ENCODE data around the gene PCDHA6. TPM values are rescaled to one million over a fixed set of nuclear protein-coding genes. Genes with fewer than 3 reads are reported as not detected.
"Not testable (repeated sequence)": the region's sequence is repeated elsewhere in the genome, so short reads cannot be mapped to it uniquely, and the experiment has no call there.

PCDHA6 gene
- total and polyA plus RNA-seq, 7 donors = not detected

DNA sequence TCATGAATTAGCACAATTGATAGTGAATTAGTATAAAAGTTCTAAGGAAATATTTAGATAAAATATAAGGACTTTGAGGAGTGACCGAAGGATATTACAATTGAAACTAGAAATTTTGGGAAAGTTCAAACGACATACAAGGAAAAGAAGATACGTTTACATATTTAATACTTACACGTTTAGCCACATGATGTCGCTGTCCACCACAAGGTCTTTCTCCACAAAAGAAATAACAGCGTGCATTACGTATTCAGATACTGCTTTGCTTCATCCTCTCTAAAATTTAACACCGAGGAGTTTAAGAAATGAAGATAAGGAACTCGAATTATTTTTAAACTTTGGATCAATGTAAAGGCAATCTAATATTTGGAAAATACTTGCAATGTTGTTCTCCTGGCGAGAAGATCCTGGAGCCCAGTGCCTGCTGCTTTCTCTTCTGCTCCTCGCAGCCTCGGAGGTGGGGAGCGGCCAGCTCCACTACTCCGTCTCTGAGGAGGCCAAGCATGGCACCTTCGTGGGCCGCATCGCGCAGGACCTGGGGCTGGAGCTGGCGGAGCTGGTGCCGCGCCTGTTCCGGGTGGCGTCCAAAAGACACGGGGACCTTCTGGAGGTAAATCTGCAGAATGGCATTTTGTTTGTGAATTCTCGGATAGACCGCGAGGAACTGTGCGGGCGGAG, 26.8 kb upstream of the PCDHA6 start, which contains the start of gene PCDHA3:
Gene PCDHA3, plus strand, starts transcription at position 242 of the 678 bp plus-strand sequence.
- H3K4me1 ChIP-seq = no peaks in the 10 kb centered on the region
- ATAC-seq (no peak), DNase-seq (no peak)
- H3K4me3 ChIP-seq = peak within 1 kb of the TSS; percentile 35
- 9 to 16% (median 14%) methylated on average over 29 of the region's 29 CpGs for WGBS, 3 donors
- intact Hi-C loops (cut with DNase I) = no loop called here
- H3K9me3 ChIP-seq = peaks cover 2% of the 10 kb centered on the region
- H3K36me3 ChIP-seq (ENCODE audit: insufficient read depth in 1 of 2, low read depth in 1 of 2) = no peaks in the 10 kb centered on the region
- TF ChIP-seq, protein P1, sequence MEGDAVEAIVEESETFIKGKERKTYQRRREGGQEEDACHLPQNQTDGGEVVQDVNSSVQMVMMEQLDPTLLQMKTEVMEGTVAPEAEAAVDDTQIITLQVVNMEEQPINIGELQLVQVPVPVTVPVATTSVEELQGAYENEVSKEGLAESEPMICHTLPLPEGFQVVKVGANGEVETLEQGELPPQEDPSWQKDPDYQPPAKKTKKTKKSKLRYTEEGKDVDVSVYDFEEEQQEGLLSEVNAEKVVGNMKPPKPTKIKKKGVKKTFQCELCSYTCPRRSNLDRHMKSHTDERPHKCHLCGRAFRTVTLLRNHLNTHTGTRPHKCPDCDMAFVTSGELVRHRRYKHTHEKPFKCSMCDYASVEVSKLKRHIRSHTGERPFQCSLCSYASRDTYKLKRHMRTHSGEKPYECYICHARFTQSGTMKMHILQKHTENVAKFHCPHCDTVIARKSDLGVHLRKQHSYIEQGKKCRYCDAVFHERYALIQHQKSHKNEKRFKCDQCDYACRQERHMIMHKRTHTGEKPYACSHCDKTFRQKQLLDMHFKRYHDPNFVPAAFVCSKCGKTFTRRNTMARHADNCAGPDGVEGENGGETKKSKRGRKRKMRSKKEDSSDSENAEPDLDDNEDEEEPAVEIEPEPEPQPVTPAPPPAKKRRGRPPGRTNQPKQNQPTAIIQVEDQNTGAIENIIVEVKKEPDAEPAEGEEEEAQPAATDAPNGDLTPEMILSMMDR (IDR thresholded peaks at IDR 0.05) = peak; percentile 21
- H3K27me3 ChIP-seq (ENCODE audit: insufficient read depth in 3 of 3, low read length in 2 of 3) = peaks cover 0 to 14% (median 0%) of the 10 kb centered on the region in 3 donors
- H3K27ac ChIP-seq = no peak within 1 kb of the TSS

DNA sequence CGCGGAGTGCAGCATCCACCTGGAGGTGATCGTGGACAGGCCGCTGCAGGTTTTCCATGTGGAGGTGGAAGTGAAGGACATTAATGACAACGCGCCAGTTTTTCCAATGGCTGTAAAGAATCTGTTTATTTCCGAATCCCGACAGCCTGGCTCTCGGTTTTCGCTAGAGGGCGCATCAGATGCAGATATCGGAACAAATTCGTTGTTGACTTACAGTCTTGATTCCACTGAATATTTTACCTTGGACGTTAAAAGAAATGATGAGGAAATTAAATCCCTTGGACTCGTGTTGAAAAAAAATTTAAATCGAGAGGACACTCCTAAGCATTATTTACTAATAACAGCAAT, 26.3 kb upstream of the PCDHA6 start:
- H3K27me3 ChIP-seq (ENCODE audit: insufficient read depth in 3 of 3, low read length in 2 of 3) = peaks cover 0 to 11% (median 0%) of the 10 kb centered on the region in 3 donors
- TF ChIP-seq, protein P1 (IDR thresholded peaks at IDR 0.05) = no peak
- H3K27ac ChIP-seq = no peak overlapping the region
- no peaks in the 10 kb centered on the region for H3K9me3 ChIP-seq
- 10 to 13% (median 12%) methylated on average over 16 of the region's 16 CpGs for WGBS, 3 donors
- H3K36me3 ChIP-seq (ENCODE audit: insufficient read depth in 1 of 2, low read depth in 1 of 2) = no peaks in the 10 kb centered on the region
- DNase-seq = no peak
- H3K4me3 ChIP-seq = peak overlapping the region; percentile 35
- no peak for ATAC-seq
- intact Hi-C loops (cut with DNase I) = no loop called here
- H3K4me1 ChIP-seq = no peaks in the 10 kb centered on the region

DNA sequence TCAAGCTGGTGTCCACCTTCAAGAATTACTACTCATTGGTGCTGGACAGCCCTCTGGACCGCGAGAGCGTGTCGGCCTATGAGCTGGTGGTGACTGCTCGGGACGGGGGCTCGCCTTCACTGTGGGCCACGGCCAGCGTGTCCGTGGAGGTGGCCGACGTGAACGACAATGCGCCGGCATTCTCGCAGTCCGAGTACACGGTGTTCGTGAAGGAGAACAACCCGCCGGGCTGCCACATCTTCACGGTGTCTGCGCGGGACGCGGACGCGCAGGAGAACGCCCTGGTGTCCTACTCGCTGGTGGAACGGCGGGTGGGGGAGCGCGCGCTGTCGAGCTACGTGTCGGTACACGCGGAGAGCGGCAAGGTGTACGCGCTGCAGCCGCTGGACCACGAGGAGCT, 25.4 kb upstream of the PCDHA6 start:
- ATAC-seq; H3K36me3 ChIP-seq (ENCODE audit: insufficient read depth in 1 of 2, low read depth in 1 of 2); H3K4me3 ChIP-seq; H3K27me3 ChIP-seq (ENCODE audit: insufficient read depth in 3 of 3, low read length in 2 of 3); H3K27ac ChIP-seq; intact Hi-C loops (cut with DNase I); DNase-seq; H3K4me1 ChIP-seq; H3K9me3 ChIP-seq: not testable (repeated sequence)
- WGBS, 3 donors = 39 to 49% (median 39%) methylated on average over 45 of the region's 45 CpGs

DNA sequence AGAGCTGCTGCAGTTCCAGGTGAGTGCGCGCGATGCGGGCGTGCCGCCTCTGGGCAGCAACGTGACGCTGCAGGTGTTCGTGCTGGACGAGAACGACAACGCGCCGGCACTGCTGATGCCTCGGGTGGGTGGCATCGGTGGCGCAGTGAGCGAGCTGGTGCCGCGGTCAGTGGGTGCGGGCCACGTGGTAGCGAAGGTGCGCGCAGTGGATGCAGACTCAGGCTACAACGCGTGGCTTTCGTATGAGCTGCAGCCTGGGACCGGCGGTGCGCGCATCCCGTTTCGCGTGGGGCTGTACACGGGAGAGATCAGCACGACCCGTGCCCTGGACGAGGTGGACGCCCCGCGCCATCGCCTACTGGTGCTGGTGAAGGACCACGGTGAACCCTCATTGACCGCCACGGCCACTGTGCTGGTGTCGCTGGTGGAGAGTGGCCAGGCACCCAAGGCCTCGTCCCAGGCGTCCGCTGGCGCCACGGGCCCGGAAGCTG, 24.9 kb upstream of the PCDHA6 start:
- no peaks in the 10 kb centered on the region for H3K9me3 ChIP-seq
- ATAC-seq = no peak
- TF ChIP-seq, protein P1 (IDR thresholded peaks at IDR 0.05) = no peak
- H3K36me3 ChIP-seq (ENCODE audit: insufficient read depth in 1 of 2, low read depth in 1 of 2) = no peaks in the 10 kb centered on the region
- intact Hi-C loops (cut with DNase I) = no loop called here
- WGBS, 3 donors = 33 to 45% (median 36%) methylated on average over 50 to 53 of the region's 53 CpGs
- no peak for DNase-seq
- no peak overlapping the region for H3K27ac ChIP-seq
- peaks cover 0 to 9% (median 4%) of the 10 kb centered on the region in 3 donors for H3K27me3 ChIP-seq (ENCODE audit: insufficient read depth in 3 of 3, low read length in 2 of 3)
- no peak overlapping the region for H3K4me3 ChIP-seq
- H3K4me1 ChIP-seq = no peaks in the 10 kb centered on the region

DNA sequence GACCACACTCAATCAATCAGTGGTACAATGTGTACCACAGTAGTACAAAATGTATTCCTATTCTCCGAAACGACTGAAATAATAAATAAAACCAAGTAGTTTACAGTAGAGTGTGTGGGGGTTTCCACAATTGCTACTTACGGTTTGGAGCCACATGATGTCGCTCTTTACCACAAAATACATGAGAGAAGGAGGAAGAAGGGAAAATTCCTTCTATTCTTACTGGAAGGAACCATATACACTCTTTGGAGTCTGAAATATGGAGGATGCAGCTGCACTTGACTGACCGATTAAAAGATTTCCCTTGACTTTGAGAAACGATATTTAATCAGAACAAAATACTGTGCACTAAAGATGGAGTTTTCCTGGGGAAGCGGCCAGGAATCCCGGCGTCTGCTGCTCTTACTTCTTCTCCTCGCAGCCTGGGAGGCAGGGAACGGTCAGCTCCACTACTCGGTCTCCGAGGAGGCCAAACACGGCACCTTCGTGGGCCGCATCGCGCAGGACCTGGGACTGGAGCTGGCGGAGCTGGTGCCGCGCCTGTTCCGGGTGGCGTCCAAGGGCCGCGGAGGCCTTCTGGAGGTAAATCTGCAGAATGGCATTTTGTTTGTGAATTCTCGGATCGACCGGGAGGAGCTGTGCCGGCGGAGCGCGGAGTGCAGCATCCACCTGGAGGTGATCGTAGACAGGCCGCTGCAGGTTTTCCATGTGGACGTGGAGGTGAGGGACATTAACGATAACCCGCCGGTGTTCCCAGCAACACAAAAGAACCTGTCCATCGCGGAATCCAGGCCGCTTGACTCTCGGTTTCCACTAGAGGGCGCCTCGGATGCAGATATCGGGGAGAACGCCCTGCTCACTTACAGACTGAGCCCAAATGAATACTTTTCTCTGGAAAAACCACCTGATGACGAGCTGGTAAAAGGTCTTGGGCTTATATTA, 20.7 kb upstream of the PCDHA6 start, which contains the start of gene PCDHA4:
Gene PCDHA4, plus strand, starts transcription at position 235 of the 942 bp plus-strand sequence.
- 12 to 17% (median 16%) methylated on average over 32 to 37 of the region's 47 CpGs for WGBS, 3 donors
- TF ChIP-seq, protein P1 (IDR thresholded peaks at IDR 0.05) = peak; percentile 8
- intact Hi-C loops (cut with DNase I) = no loop called here
- peaks cover 0 to 7% (median 4%) of the 10 kb centered on the region in 3 donors for H3K27me3 ChIP-seq (ENCODE audit: insufficient read depth in 3 of 3, low read length in 2 of 3)
- DNase-seq = peak in 1 of 2 donors; percentile 48
- no peak within 1 kb of the TSS for H3K27ac ChIP-seq
- H3K4me3 ChIP-seq = peak within 1 kb of the TSS; percentile 6
- ATAC-seq = no peak
- no peaks in the 10 kb centered on the region for H3K4me1 ChIP-seq
- H3K9me3 ChIP-seq = peaks cover 4% of the 10 kb centered on the region
- H3K36me3 ChIP-seq (ENCODE audit: insufficient read depth in 1 of 2, low read depth in 1 of 2) = no peaks in the 10 kb centered on the region

DNA sequence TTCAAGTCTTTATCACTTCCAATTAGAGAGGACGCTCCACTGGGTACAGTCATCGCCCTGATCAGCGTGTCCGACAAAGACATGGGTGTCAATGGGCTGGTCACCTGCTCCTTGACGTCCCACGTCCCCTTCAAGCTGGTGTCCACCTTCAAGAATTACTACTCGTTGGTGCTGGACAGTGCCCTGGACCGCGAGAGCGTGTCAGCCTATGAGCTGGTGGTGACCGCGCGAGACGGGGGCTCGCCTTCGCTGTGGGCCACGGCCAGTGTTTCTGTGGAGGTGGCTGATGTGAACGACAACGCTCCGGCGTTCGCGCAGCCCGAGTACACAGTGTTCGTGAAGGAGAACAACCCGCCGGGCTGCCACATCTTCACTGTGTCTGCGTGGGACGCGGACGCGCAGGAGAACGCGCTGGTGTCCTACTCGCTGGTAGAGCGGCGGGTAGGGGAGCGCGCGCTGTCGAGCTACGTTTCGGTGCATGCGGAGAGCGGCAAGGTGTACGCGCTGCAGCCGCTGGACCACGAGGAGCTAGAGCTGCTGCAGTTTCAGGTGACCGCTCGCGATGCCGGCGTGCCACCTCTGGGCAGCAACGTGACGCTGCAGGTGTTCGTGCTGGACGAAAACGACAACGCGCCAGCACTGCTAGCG, 19.4 kb upstream of the PCDHA6 start:
- H3K9me3 ChIP-seq; H3K27me3 ChIP-seq (ENCODE audit: insufficient read depth in 3 of 3, low read length in 2 of 3); DNase-seq; ATAC-seq; H3K36me3 ChIP-seq (ENCODE audit: insufficient read depth in 1 of 2, low read depth in 1 of 2); H3K4me3 ChIP-seq; H3K4me1 ChIP-seq; intact Hi-C loops (cut with DNase I); H3K27ac ChIP-seq: not testable (repeated sequence)
- WGBS, 3 donors = 51 to 60% (median 55%) methylated on average over 62 of the region's 62 CpGs
